ENCODE results near the gene GPS1. TPM values are rescaled to one million over a fixed set of nuclear protein-coding genes. Genes with fewer than 3 reads are reported as not detected.

The GPS1 gene
- polyA plus RNA-seq, 4 donors, result 70.7 to 141 (median 101) TPM

- DNase-seq (ENCODE audit: low read depth in 4 of 4, low spot score in 3 of 4), result no peak
Observed at GRCh38 chr17:82086941-82087906, 35.5 kb downstream of the GPS1 start.

- DNase-seq (ENCODE audit: low read depth in 4 of 4, low spot score in 3 of 4), result no peak
Observed at GRCh38 chr17:82087961-82088837, 36.5 kb downstream of the GPS1 start.

GRCh38 chr17:82088838-82089722, 37.4 kb downstream of the GPS1 start:
- DNase-seq (ENCODE audit: low read depth in 4 of 4, low spot score in 3 of 4), result no peak

GRCh38 chr17:82089723-82090548, 38.2 kb downstream of the GPS1 start:
- no peak for DNase-seq (ENCODE audit: low read depth in 4 of 4, low spot score in 3 of 4)

- no peak for DNase-seq (ENCODE audit: low read depth in 4 of 4, low spot score in 3 of 4)
Observed at GRCh38 chr17:82090549-82091263, 39.0 kb downstream of the GPS1 start.

- no peak for DNase-seq (ENCODE audit: low read depth in 4 of 4, low spot score in 3 of 4)
Observed at GRCh38 chr17:82091264-82092066, 39.8 kb downstream of the GPS1 start.

- DNase-seq (ENCODE audit: low read depth in 4 of 4, low spot score in 3 of 4), result no peak
Observed at GRCh38 chr17:82092094-82092586, 40.4 kb downstream of the GPS1 start.

- DNase-seq (ENCODE audit: low read depth in 4 of 4, low spot score in 3 of 4), result no peak
Observed at GRCh38 chr17:82092628-82092994, 40.9 kb downstream of the GPS1 start.

- DNase-seq (ENCODE audit: low read depth in 4 of 4, low spot score in 3 of 4), result no peak
Observed at GRCh38 chr17:82092995-82093751, 41.5 kb downstream of the GPS1 start.

GRCh38 chr17:82094931-82095776, 43.5 kb downstream of the GPS1 start:
- no peak for DNase-seq (ENCODE audit: low read depth in 4 of 4, low spot score in 3 of 4)

GRCh38 chr17:82095777-82096708, 44.3 kb downstream of the GPS1 start:
- no peak for DNase-seq (ENCODE audit: low read depth in 4 of 4, low spot score in 3 of 4)

- DNase-seq (ENCODE audit: low read depth in 4 of 4, low spot score in 3 of 4), result no peak
Observed at GRCh38 chr17:82096709-82097183, 45.0 kb downstream of the GPS1 start.

- DNase-seq (ENCODE audit: low read depth in 4 of 4, low spot score in 3 of 4), result no peak
Observed at GRCh38 chr17:82097184-82097918, 45.7 kb downstream of the GPS1 start.

GRCh38 chr17:82097919-82098168, 46.1 kb downstream of the GPS1 start:
- DNase-seq (ENCODE audit: low read depth in 4 of 4, low spot score in 3 of 4), result no peak
